ENCODE measurements around the gene TFAP2E. TPM values are rescaled to one million over a fixed set of nuclear protein-coding genes. Genes with fewer than 3 reads are reported as not detected.

Gene TFAP2E
- polyA plus RNA-seq, 1 donor from 2014 or later = 7.0 TPM

GRCh38 chr1:35594005-35594760, 21.1 kb downstream of the TFAP2E start:
- Histone ChIP-seq H3K9ac (ENCODE audit: low read length) (no peak overlapping the region), H3K4me2 (ENCODE audit: low read length) (no peak overlapping the region), H3K27ac (ENCODE audit: low read length) (no peak overlapping the region), H3K27me3 (ENCODE audit: insufficient read depth, low read depth, low read length) (no peaks in the 10 kb centered on the region), H3K9me2 (ENCODE audit: insufficient read depth, low read length) (no peaks in the 10 kb centered on the region), H3K36me3 (ENCODE audit: insufficient read depth, low read length) (no peaks in the 10 kb centered on the region), H3K79me2 (replicated peaks; ENCODE audit: insufficient read depth, low read length) (no peaks in the 10 kb centered on the region), H3K9me3 (ENCODE audit: low read length) (no peaks in the 10 kb centered on the region), H2AFZ (ENCODE audit: low read depth, low read length) (no peak overlapping the region), H3F3A (ENCODE audit: insufficient read depth, low read length, poor library complexity, severe bottlenecking) (no peaks in the 10 kb centered on the region), H4K20me1 (ENCODE audit: insufficient read depth) (no peaks in the 10 kb centered on the region), H3K4me3 (ENCODE audit: low read length) (no peak overlapping the region)
- TF ChIP-seq RAD21 (conservative IDR thresholded peaks at IDR 0.05) = no peak
- no peak for TF ChIP-seq REST (IDR thresholded peaks at IDR 0.05; ENCODE audit: borderline replicate concordance)
- TF ChIP-seq MXI1 (conservative IDR thresholded peaks at IDR 0.05; ENCODE audit: poor library complexity, severe bottlenecking) = no peak
- TF ChIP-seq EP300 (conservative IDR thresholded peaks at IDR 0.05; ENCODE audit: poor library complexity, severe bottlenecking) = no peak

GRCh38 chr1:35595684-35596083, 22.6 kb downstream of the TFAP2E start:
- H3F3A ChIP-seq (ENCODE audit: insufficient read depth, low read length, poor library complexity, severe bottlenecking) = no peaks in the 10 kb centered on the region
- TF ChIP-seq EP300 (conservative IDR thresholded peaks at IDR 0.05; ENCODE audit: poor library complexity, severe bottlenecking) (no peak), EZH2 (IDR thresholded peaks at IDR 0.05; ENCODE audit: borderline replicate concordance, insufficient read depth, low read length, poor library complexity, severe bottlenecking) (no peak), RAD21 (conservative IDR thresholded peaks at IDR 0.05) (no peak), SMC3 (conservative IDR thresholded peaks at IDR 0.05; ENCODE audit: poor library complexity) (no peak), TAF1 (IDR thresholded peaks at IDR 0.05; ENCODE audit: low read depth) (no peak), POLR2AphosphoS5 (IDR thresholded peaks at IDR 0.05) (no peak), CTCF (IDR thresholded peaks at IDR 0.05; ENCODE audit: poor library complexity, severe bottlenecking) (no peak), REST (IDR thresholded peaks at IDR 0.05; ENCODE audit: borderline replicate concordance) (no peak), MXI1 (conservative IDR thresholded peaks at IDR 0.05; ENCODE audit: poor library complexity, severe bottlenecking) (no peak)
- no peaks in the 10 kb centered on the region for H3K79me2 ChIP-seq (replicated peaks; ENCODE audit: insufficient read depth, low read length)
- no peak overlapping the region for H2AFZ ChIP-seq (ENCODE audit: low read depth, low read length)
- no peaks in the 10 kb centered on the region for H3K27me3 ChIP-seq (ENCODE audit: insufficient read depth, low read depth, low read length)
- no peaks in the 10 kb centered on the region for H3K36me3 ChIP-seq (ENCODE audit: insufficient read depth, low read length)
- no peak overlapping the region for H3K27ac ChIP-seq (ENCODE audit: low read length)
- no peak overlapping the region for H3K4me2 ChIP-seq (ENCODE audit: low read length)
- H4K20me1 ChIP-seq (ENCODE audit: insufficient read depth) = no peaks in the 10 kb centered on the region
- no peak overlapping the region for H3K9ac ChIP-seq (ENCODE audit: low read length)
- no peak overlapping the region for H3K4me3 ChIP-seq (ENCODE audit: low read length)
- H3K9me2 ChIP-seq (ENCODE audit: insufficient read depth, low read length) = no peaks in the 10 kb centered on the region
- no peaks in the 10 kb centered on the region for H3K9me3 ChIP-seq (ENCODE audit: low read length)
